AG10803 (cell line): ENCODE data around the gene SDR42E2.
A peak's percentile ranks its signal among the peaks of the same experiment; 100 is the strongest.
"Not testable (repeated sequence)": the region's sequence is repeated elsewhere in the genome, so short reads cannot be mapped to it uniquely, and the experiment has no call there.

Experiments used
- DNase-seq: peaks from one replicate; pipeline ENCODE4 v3.0.0; 2010; ENCODE audit warnings: low read depth
- H3K4me3 ChIP-seq: 2 replicates; pipeline ENCODE4 v1.5.1; 2011; ENCODE audit warnings: mild to moderate bottlenecking, low read length, control low read depth
- TF ChIP-seq, protein P1 (sequence below): conservative IDR thresholded peaks from 2 replicates; pipeline ENCODE4 v1.5.1; 2011; ENCODE audit warnings: mild to moderate bottlenecking, low read length, control low read depth, inconsistent platforms

Gene SDR42E2

DNA sequence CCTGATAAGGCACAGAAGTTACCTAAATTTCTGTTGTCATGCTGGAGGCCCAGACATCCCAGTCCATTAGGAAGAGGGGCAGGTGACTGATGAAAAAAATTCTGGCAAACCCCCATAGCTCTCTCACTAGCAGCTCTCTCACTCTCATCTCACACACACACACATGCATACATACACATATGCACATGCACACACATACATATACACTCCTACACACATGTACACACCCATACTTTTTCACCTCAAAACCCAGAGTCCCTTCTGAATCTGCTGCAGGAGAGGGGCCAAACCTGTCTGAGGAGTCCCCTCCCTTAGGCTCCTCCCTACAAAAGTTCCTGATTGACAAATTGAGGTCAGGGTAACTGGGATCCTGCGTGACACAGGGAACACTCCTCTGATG is 22.6 kb upstream of the SDR42E2 start:
- TF ChIP-seq, protein P1, sequence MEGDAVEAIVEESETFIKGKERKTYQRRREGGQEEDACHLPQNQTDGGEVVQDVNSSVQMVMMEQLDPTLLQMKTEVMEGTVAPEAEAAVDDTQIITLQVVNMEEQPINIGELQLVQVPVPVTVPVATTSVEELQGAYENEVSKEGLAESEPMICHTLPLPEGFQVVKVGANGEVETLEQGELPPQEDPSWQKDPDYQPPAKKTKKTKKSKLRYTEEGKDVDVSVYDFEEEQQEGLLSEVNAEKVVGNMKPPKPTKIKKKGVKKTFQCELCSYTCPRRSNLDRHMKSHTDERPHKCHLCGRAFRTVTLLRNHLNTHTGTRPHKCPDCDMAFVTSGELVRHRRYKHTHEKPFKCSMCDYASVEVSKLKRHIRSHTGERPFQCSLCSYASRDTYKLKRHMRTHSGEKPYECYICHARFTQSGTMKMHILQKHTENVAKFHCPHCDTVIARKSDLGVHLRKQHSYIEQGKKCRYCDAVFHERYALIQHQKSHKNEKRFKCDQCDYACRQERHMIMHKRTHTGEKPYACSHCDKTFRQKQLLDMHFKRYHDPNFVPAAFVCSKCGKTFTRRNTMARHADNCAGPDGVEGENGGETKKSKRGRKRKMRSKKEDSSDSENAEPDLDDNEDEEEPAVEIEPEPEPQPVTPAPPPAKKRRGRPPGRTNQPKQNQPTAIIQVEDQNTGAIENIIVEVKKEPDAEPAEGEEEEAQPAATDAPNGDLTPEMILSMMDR: no peak

DNA sequence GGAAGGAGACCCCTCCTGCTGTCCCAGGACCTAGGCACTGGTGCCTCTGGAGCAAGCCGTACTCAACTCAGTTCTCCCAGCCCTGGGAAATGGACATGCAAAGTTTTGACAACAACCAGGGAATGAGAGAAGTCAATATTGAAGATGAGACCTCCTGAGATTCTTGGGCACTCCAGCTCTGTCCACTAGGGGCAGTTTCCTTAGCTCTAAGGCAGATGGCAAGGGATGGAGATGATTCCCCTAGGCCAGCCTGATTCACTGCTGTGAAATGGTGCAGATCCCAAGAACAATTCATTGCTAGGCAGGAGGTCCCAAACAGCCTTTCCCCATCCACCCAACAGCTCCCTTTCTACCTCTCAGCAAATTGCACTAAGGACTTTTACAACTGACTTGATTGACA is 20.5 kb upstream of the SDR42E2 start:
- TF ChIP-seq, protein P1: peak; percentile 47
- H3K4me3 ChIP-seq: no peak overlapping the region
- DNase-seq: peak; percentile 16

More for the DNA sequence above, 22.6 kb upstream of the SDR42E2 start:
- no peak overlapping the region for H3K4me3 ChIP-seq
- DNase-seq: no peak

GRCh38 chr16:22144520-22144919 is 17.8 kb upstream of the SDR42E2 start:
- H3K4me3 ChIP-seq: no peak overlapping the region
- DNase-seq: no peak

DNA sequence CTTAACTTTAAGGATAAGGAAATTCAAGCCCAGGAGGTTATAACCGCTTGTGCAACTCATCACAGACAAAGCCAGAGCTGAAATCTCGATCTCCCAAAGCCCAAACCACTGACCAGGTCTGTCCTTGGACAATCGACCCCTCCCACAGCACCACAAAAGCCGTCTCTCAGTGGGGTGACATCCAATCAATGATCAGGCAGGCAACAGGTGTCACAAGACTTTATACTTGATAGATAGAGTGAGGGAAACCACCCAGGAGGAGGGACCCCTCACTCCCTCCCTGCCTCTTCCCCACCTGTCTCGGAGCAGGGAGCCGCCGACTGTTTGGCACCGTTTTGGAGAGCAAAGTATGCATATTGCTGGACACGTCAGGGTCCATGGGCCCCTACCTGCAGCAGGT is 14.5 kb upstream of the SDR42E2 start:
- H3K4me3 ChIP-seq: no peak overlapping the region
- TF ChIP-seq, protein P1: no peak
- DNase-seq: no peak

More at GRCh38 chr16:22144520-22144919, 17.8 kb upstream of the SDR42E2 start:
- TF ChIP-seq, protein P1: no peak

DNA sequence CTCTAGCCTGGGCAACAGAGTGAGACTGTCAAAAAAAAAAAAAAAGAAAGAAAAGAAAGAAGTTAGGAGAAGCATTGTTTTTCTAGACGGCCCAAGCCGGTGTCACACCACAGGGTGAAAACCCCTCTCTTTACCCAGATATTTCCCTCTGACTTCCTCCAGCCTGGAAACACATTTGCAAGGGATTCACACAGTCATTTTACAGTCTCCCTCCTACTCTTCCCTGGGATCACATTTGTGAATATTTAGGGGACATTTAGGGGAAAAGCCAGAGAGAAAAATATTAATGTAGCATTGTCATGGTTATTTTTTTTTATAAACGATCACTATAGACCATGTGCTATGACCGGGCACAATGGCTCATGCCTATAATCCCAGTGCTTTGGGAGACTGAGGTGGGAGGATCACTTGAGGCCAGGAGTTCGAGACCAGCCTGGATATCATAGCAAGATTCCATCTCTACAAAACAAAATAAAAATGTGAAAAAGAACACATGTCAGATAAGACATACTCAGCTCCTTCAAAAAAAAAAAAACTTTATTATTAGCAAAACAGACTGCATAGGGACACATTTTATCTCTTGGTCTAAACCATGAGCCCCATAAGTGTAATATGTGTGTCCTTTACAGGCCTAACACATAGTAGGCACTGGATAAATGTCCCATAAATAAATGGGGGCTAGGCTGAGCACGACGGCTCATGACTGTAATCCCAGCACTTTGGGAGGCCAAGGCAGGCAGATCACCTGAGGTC is 10.9 kb upstream of the SDR42E2 start:
- TF ChIP-seq, protein P1: no peak
- H3K4me3 ChIP-seq: no peak overlapping the region
- DNase-seq: no peak

DNA sequence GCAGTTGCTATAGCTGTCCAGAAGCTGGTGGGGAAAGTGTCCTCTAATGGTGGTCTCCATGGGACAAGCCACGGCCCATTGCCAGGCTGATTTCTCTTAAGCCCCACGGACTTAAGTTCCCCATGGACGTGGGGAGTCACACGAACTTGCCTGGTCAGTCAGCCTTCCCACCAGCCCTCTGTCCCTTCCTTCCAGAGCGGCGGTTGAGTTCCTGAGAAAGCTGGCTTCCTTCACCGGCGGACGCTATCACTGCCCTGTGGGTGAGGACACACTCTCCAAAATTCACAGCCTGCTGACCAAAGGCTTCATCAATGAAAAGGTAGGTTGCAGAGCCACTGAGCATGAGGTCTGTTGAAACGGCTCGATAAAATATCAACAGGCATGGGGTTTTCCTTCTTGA is 10.0 kb upstream of the SDR42E2 start:
- no peak for DNase-seq
- TF ChIP-seq, protein P1: no peak
- H3K4me3 ChIP-seq: no peak overlapping the region

DNA sequence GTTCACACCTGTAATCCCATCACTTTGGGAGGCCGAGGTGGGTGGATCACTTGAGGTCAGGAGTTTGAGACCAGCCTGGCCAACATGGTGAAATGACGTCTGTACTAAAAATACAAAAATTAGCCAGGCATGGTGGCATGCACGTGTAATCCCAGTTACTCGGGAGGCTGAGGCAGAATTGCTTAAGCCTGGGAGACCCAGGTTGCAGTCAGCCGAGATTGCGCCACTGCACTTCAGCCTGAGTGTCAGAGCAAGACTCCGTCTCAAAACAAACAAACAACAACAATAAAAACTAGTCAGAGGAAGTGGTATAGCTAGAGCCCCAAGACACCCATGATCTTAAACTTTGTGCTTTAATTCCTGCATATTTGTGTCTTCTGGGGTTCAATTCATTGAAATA is 9.2 kb upstream of the SDR42E2 start:
- not testable (repeated sequence) for DNase-seq, H3K4me3 ChIP-seq
